Jurkat, Clone E6-1 (cell line): Measurements from ENCODE around the gene IQGAP3.

Experiments
- DNase-seq: peaks from one replicate; pipeline ENCODE4 v3.0.0-alpha.2; 2011; ENCODE audit warnings: low read depth, low spot score
- H3K4me3 ChIP-seq: 2 replicates; pipeline ENCODE4 v1.5.1; 2011; ENCODE audit warnings: mild to moderate bottlenecking, low read length, control low read depth, moderate library complexity

IQGAP3 gene

DNA sequence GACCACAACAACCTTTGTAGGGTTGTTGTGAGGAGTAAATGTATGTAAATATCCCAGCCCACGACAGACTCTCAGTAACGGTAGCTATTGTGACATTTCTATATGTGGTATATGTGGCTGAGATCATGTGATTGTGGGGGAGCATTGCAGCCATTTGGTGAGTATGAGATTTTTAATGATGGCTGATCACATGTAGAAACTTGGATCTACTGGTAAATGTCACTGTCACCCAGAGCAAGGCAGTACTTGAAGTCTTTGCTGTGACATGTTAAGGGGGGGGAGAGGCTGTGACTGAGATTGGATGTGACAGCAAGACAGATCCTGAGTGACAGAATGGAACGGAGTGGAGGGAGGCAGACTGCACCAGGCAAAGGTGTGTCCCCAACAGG is 47.9 kb downstream of the IQGAP3 start:
- H3K4me3 ChIP-seq, result peak overlapping the region; percentile 27
- DNase-seq, result peak; percentile 78

DNA sequence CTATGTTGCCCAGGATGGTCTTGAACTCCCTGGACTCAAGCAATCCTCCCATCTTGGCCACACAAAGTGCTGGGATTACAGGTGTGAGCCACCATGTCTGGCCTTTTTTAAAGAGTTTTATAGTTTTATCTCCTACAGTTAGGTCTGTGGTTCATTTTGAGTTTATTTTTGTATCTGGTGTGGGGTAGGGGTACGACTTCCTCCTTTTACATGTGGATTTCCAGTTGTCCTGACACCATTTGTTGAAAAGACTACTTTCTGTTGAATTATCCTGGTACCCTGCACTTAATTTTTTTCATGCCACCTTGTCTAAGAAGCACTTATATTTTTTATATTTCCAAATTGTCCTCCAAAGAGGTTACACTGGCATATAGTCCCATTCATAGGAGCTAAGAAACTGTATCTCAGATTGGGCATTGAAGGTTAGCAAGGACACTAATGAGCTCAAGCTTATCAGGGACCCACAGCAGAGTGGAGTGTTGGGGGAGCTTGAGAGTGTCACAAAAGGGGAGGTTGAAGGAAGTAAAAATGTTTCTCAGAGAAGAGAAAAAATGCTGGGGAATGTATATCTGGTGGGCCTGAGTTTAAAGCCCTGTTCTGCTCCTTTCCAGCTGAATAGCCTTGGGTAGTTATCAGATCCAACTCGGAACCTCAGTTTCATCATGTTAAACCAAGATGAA is 48.4 kb downstream of the IQGAP3 start:
- H3K4me3 ChIP-seq, result peak overlapping the region; percentile 27; the same call in 1 of the 2 replicates
- no peak for DNase-seq

DNA sequence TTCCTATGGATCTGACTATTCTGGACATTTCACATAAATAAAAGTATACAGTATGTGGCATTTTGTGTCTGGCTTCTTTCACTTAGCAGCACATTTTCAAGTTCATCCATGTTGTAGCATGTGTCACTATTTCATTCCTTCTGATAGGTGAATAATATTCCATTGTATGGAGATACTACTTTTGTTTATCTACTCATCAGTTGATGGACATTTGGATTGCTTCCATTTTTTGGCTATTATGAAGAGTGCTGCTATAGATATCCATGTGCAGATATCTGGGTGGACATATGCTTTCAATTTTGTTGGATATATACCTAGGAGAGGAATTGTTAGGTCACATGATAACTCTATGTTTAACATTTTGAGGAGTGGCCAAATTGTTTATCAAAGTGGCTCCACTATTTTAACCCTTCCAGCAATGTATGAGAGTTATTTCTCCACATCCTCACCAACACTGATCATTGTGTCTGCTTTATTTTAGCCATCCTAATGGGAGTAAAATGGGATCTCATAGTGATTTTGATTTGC is 49.9 kb downstream of the IQGAP3 start:
- no peak for DNase-seq
- H3K4me3 ChIP-seq, result no peak overlapping the region

DNA sequence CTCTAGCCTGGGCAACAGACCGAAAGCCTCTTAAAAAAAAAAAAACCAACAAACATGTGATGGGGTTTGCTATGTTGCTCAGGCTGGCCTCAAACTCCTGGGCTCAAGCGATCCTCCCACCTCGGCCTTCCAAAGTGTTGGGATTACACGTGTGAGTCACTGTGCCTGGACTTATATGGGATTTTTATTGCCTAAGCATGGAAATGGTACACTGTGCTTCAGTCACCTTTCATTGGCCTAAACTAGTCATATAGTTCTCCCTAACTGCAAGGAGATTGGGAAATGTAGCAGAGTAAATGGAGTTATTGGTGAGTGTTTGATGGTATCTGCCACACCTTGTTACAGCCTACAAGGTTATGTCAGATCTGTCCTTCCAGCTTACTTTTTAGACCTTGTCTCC is 54.6 kb downstream of the IQGAP3 start:
- H3K4me3 ChIP-seq, result no peak overlapping the region
- no peak for DNase-seq

DNA sequence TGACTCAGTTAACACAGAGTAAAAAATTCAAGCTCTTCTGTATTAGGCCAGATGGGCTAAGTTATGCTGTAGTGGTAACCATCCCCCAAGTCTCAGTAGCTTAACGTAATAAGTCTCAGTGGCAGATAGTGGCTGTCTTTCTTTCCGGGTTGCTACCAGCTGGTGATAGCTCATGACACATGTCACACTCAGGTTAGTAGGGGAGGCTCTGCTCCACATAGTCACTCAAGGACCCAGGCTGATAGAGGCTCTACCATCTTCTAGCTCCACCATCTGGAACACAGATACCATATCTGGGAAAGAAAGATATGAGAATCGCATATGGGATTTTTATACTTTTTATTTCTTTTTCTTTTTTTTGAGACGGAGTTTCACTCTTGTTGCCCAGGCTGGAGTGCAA is 55.5 kb downstream of the IQGAP3 start:
- no peak for DNase-seq
- no peak overlapping the region for H3K4me3 ChIP-seq

DNA sequence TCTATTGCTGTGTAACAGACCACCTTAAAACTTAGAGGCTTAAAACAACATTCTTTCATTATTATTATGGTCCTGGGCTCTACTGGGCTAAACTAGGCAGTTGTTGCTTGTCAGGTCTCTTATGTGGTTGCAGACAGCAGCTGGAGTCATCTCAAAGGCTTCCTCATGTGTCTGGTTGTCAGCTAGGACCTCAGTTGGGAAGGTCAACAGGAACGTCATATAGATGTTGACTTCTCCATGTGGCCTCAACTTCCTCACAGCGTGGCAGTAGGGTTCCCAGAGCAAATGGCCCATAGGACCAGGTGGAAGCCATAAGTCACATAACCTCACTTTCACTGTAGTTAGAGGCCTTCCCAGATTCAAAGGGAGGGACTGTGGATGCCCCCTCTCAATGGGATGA is 56.4 kb downstream of the IQGAP3 start:
- no peak for DNase-seq
- H3K4me3 ChIP-seq, result no peak overlapping the region

DNA sequence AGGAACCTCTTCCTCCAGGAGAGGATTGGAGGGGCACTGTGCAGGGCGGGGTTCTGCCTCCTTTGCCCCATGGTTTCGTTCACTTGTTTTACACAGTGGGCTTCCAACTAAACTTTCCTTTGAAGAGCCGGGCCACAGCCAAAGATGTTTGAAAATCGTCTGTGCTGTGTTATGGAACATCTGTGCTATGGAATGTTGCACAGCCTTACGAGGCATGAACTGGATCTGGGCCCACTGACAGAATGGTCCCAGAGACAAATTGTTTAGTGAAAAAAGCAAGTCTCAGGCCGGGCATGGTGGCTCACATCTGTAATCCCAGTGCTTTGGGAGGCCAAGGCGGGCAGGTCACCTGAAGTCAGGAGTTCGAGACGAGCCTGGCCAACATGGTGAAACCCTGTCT is 59.2 kb downstream of the IQGAP3 start:
- no peak for DNase-seq
- no peak overlapping the region for H3K4me3 ChIP-seq

DNA sequence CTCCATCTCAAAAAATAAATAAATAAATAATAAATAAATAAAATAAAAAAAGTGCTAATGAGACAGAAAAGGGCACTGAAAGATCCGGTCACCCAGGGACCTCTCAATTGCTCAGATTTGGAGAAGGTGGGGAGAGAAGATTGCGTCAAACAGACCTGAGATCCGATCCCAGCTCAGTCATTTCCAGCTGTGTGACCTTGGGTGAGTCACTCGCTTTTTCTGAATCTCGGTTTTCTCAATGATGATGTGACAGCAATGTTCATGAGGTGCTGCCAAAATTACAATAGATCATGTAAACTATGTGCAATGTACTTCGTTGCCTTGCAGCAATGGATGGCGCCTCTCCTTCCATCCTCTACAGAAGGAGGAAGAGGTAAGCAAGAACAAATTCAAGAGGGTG is 60.7 kb downstream of the IQGAP3 start:
- H3K4me3 ChIP-seq, result no peak overlapping the region
- DNase-seq, result no peak

- no peak for DNase-seq
- H3K4me3 ChIP-seq, result no peak overlapping the region
Measured at GRCh38 chr1:156510709-156511108, 61.7 kb downstream of the IQGAP3 start.

GRCh38 chr1:156509424-156510034 is 62.8 kb downstream of the IQGAP3 start:
- no peak overlapping the region for H3K4me3 ChIP-seq
- DNase-seq, result no peak

DNA sequence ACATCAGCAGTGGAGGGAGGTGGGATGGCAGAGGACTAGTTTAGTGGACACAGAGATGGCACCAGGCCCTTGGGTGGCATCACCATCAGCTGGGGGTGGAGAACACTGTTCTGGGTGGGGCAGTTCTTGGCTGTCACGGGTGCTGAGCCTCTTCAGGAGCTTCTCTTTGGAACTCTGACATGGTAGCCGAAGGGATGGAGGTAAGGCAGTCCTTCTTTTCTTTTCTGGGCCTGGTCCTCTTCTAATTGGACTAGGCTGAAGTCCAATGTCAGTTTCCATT is 63.5 kb downstream of the IQGAP3 start:
- DNase-seq, result no peak

DNA sequence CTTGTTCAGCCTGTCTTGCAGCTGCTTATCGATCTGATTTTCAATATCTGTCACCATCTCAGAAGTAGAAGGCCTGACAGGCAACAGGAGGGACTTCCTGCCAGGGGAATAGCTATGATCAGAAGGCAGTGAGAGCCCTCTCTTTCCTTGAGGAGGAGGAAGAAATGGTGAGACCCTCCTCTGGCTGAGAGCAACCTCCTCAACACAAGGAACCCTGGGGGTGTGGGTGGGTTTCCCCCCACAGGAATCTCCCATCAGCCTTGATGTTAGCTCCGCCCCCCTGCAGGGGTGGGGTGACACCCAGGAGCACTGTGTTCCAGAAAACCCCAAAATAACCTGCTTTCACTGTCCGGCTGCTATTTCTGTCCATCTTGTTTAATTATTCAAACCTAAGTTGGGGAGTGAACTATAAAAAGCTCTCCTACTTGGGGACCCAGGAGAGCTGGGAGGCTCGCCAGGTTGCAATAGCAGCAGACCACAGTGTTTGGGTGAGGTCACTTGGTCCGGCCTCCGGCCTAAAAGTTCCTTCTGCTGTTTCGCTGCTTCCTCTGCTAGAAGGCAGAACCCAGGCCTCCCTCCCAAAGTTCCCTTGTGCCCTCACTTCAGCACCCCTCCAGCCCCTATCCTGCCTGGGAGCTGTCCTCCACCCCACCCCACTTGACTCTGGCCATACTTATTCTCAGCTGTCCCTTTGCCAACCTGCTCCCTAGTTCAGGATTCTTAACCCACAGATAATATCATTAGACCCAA is 64.0 kb downstream of the IQGAP3 start:
- DNase-seq, result no peak

More for the DNA sequence above, 63.5 kb downstream of the IQGAP3 start:
- H3K4me3 ChIP-seq, result no peak overlapping the region

DNA sequence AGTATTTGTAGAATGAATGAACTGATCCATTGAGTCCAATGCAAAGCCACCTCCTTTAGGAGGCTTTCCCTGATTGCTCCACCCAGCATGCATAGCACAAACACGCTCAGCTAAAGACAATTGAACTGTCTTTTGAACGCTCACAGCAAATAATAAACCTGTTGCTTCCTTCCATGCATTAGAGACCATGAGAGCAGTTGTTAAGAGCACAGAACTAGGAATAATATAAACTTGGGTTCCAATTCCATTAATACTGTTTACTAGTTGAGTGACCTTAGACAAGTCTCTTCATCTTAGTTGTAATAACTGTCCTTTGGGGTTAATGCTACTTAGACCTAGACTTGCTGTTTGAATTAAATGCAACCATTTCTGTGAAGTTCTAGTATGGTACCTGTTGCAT is 65.9 kb downstream of the IQGAP3 start:
- H3K4me3 ChIP-seq, result no peak overlapping the region
- DNase-seq, result no peak

More for the DNA sequence above, 64.0 kb downstream of the IQGAP3 start:
- H3K4me3 ChIP-seq, result no peak overlapping the region

GRCh38 chr1:156505679-156506298 is 66.6 kb downstream of the IQGAP3 start:
- H3K4me3 ChIP-seq, result peak overlapping the region; percentile 41
- DNase-seq, result no peak

DNA sequence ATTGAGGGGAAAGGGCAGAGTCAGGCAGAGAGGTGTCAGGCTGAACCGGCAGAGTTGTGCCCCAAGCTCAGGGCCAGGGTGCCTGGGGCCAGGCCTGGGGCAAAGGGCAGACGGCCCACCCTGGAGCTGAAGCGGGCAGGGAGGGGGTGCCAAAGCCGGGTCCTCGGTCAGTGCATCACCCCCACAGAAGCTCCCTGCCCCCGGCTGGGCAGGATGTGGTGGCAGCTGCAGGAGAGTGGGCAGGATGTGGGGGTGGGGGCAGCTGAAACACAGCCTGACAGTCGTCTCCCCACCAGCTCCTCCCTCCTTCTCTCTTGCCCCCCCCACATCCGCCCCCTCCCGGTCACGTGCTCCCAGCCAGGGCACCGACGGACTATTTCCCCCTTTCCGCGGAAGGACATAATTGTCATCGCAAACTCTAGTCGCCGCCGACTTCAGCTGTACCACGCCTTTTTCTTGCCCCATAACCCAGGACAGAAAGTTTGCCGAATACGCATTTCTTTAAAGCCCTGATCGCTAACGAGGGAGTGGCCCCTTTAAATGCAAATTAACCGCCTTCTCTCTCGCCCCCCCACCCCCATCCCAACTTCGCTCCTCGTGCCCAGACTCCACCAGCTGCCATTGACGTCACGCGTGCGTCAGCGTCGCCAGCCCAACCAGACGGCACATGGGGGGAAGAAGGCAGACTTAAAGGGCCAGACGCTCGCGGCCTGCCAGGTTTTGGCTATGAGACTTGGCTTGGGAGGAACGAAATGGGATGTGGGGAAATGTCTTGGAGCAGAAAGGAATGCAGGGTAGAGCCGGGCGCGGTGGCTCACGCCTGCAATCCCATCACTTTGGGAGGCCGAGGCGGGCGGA is 67.3 kb downstream of the IQGAP3 start:
- peak overlapping the region; percentile 48 for H3K4me3 ChIP-seq
- peak; percentile 98 for DNase-seq

- H3K4me3 ChIP-seq, result peak overlapping the region; percentile 48
- peak; percentile 78 for DNase-seq
Measured at GRCh38 chr1:156504438-156504813, 67.9 kb downstream of the IQGAP3 start.

GRCh38 chr1:156503698-156504437 is 68.5 kb downstream of the IQGAP3 start:
- peak overlapping the region; percentile 48 for H3K4me3 ChIP-seq
- DNase-seq, result no peak

GRCh38 chr1:156502894-156503697 is 69.3 kb downstream of the IQGAP3 start:
- DNase-seq, result no peak
- no peak overlapping the region for H3K4me3 ChIP-seq
